Glomerular visceral epithelial cell (primary cell): ENCODE measurements around the gene PEX5L.
"Not testable (repeated sequence)": the region's sequence is repeated elsewhere in the genome, so short reads cannot be mapped to it uniquely, and the experiment has no call there.

Source experiments
- DNase-seq: peaks from one replicate; pipeline ENCODE4 v3.0.0-alpha.2; 2016; ENCODE audit errors: extremely low spot score

Gene PEX5L

DNA sequence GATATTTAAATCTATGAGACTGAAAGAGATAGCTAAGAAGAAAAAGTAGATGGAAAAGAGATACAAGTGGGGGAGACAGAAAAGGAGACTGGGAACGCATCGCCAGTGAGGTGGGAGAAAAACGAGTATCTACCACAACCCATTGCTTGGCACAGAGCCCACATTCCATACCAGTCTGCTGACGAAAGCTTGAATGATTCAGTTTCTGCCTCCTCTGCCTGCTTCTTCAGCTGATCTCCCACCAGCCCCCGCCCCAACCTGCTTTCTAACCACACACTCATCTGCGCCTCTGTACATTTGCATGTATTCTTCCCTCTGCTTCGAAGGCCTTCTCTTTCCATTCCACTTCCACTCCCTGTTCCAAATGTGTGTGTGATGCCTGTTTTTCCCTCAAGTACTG is 195.8 kb downstream of the PEX5L start:
- DNase-seq: peak; percentile 89

DNA sequence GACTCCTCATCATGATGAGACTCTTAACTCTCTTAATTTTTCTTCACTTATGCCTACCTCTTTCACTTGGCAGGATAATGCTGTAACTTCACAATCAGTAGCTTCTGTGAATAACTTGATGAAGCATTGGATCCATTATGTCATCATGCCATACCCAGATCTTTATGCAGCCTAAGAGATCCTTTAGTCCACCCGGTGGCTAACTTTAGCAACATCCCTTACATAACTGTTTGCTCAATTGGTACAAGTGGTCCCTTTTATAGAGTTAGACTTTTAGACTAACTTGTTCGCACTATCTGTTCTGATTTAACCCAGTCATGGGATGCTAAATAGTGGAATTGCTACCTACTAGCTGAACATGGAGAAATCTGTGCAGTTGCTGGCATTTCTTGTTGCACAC is 199.4 kb downstream of the PEX5L start:
- DNase-seq: peak; percentile 5

DNA sequence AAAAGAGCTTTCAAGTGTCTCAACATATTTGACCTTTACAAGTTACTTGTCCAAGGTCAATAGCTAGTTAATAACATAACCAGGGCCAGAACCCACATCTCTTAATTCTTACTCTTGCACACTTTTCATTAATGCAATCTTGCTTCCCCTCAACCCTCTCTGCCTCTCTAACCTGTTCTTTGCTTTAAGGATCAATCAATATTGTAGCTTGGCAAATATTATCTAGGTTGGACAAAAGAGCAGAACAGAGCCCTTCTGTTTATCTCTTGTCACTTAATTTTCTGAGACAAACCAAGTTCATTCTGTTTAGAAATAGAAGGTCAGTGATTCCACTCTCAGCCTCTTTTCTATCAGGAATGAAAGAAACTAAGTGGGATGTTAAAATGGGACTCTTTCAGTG is 203.4 kb downstream of the PEX5L start:
- no peak for DNase-seq

DNA sequence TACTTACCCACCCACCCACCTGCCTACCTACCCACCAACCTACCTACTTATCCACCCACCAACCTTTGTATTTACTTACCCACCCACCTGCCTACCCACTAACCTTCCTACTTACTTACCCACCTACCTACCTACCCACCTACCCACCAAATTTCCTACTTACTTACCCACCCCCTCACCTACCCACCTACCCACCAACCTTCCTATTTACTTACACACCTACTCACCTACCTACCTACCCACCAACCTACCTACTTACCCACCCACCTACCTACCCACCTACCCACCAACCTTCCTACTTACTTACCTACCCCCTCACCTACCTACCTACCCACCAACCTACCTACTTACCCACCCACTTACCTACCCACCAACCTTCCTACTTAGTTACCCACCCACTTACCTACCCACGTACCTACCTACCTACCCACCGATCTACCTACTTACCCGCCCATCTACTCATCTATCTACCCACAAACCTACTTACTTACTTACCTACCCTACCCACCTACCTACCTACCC is 204.3 kb downstream of the PEX5L start:
- no peak for DNase-seq

DNA sequence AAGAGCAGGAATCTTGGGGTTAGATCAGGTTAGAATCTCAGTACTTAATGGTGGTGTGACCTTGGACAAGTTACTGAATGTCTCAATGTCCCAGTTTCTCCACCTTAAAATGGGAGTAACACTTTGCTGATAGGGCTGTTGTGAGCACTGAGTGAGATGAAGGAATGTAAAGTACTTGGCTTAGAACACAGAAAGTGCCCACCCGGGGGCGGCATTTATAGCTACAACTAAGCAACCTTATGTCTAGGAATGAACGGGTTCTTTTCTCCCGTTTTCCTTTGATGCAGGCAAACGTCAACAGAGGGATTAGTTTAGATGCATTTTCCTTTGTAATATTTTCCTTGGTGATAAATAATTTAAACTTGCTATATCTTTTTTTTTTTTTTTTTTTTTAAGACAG is 207.3 kb downstream of the PEX5L start:
- no peak for DNase-seq

DNA sequence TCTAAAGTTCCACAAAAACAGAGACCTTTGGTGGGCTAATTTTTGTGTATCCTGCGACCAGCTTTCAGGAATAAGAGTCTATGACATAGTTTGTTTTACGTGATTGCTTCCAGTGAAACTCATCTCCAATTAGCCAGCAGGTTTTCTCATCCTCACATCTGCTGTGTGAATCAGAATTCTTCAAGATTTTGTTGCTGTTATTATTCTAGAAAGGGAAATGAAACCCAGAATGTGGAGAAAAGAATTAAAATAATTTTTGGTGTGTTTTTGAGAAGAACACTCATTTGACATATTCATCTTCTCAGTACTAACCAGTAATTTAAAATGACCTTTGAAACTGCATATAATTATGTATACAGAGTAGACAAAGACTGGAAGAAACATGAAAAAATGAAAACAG is 208.0 kb downstream of the PEX5L start:
- DNase-seq: no peak

DNA sequence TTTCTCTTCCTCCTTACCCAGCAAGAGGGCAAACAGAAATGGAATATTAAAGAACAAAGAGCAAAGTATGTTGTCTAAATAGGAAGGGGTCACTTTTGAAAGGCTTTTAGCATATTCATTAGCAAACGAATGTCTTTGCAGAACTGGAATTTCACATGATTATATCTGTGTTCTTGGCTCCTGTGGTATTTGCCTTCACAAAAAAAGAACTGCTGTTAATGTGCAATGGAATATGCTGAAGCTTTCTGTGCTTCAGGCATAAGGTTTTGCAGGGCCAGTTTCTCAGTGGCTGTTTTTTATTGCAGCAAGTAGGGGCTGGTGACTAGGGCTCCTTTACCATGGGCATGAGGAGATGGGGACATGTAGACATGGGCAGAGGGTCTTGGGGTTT is 210.5 kb downstream of the PEX5L start:
- DNase-seq: no peak

DNA sequence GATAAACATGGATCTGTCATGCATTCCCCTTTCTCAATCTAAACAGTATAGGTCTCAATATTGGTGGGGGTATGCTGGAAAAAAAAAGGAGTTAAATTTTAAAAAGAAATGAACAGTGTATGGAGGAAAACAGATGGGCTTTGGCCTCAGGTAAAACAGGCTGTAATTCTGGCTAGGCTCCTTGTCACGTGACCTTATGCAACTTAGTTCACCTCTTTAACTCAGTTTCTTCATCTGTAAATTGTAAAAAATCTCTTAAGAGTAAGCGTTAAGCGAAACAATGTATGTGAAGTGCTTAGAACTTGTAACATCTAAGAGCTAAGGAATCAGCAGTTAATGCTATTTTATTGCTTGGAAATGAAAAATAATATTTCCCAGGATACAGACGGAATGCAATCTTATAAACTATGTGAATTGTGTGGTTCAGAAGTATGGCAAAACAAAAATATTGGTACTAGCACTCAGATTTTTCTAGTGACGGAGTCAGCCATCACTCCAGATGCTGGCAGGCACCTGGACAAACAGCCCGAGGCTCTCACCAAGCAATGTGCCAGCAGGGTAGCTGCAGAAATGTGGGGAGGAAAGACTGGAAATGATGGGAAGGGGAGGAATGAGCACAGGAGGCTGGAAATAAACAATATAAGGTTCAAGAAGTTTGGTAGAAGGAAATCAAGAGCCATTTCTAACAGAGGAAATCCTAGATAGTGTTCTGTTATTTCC is 211.1 kb downstream of the PEX5L start:
- DNase-seq: no peak

DNA sequence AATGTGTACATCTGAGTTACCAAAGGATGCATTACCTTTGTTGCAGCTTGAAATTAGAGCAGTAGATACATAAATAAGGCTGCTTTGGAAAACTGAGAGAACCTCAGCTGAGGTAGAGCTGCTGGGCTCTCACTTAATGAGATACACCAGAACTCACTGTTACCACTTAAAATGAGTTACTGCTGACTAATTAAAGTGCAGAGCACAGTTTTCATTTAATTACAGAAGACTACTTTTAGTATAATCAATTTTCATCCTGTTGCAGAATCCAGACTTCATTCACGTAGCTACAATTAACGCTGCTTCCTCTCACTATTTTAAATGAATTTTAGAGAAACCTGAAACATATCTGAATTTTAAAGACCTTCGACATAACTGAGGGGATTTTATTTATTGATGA is 214.4 kb downstream of the PEX5L start:
- no peak for DNase-seq

DNA sequence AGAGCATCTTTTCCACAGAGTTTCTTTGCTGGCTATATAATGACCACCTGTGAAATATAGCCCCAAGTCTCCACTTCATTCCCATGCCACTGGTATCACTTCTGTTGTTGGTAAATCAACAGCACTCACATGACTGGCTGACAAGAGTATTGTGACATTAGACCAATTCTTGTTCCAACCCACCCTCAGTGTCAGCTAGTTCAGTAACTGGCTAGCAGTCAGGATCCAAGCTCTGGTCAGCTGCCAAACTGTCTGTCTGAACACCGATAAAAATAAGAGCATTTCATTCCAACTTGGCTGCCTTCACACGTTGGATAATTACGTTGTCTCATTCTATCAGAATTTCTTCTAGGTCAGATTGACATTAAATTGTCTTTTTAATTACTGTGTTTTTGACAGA is 217.4 kb downstream of the PEX5L start:
- no peak for DNase-seq

DNA sequence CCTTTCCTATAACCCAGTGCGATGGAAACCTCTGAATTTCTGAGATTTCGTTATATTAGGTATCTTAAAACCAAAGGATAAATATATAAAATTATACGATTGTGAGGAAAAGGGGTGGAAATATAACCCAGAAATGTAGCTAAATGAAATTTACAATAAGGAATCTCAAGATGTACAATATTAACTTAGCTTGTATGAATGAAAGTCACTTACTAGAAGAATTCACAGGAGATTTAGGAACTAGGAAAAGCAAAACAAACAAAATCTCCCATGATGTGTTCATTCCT is 224.7 kb downstream of the PEX5L start:
- DNase-seq: no peak

DNA sequence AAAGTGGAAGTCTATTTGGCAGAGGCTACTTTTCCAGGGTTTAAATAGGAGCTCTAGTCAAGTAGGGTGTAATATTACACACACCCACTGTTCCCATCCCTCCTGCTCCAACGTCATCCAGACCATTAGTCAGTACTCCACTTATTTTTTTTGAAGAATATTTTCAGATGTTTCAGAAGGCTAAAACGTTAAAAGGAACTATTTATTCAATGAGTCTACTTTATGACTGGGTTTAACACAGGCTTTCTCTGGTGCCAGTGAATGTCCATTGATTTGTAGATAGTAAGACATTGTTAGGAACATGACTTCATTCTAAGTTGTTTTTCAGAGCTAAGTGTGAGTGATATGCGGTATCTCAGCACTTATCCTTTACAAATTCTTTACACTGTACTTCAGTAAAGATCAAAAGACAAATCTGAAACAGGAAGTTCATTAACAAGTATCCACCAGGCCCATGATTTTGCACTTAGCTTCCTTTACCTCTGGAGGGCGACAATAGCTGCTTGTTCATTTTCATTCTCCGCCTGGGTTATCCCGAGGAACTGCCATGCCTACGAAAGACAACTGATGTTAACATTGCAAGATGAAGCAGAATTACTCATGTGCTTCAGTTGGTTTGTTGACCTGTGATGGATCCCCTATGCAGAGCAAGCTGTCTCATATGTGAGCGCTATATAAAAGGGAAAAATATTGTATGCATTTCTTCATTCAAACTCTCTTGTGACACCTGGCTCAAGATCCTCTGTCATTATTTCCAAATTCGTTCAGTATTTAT is 225.2 kb downstream of the PEX5L start:
- peak; percentile 70 for DNase-seq

DNA sequence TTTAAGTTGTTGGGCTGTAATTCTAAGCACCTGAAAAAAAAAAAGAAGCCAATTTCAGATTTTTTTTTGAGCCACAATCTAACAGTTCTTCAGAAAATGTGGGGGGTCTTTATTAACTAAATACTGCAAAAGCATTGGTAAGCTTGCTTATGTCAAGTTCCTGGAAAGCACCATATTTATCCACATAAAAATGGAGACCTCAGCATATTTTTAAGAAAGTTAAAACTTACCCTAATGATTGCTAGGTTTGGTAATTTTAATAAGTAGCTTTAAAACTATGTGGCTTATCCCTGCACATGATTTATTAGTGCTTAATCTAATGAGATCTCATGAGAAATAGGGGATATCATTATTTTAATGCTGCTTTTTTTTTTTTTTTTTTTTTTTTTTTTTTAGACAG is 227.1 kb downstream of the PEX5L start:
- no peak for DNase-seq

DNA sequence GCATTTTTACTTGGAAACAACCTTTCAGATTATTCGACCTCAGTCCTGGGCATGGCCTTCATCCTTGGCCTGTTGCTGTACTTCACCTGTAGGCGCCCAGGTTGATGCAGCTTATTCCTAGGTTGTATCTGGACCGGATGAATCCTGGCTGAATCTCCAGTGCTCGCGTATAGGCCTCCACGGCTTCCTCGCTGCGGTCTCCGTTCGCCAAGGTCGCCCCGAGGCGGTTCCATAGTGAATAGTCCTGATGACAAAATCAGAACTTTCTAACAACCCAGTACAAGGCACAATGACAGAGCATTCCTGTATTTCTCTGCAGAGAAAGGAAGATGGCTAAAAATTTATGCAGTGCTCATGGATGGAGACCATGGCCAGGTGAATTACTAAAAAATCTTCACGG is 229.1 kb downstream of the PEX5L start:
- DNase-seq: no peak

DNA sequence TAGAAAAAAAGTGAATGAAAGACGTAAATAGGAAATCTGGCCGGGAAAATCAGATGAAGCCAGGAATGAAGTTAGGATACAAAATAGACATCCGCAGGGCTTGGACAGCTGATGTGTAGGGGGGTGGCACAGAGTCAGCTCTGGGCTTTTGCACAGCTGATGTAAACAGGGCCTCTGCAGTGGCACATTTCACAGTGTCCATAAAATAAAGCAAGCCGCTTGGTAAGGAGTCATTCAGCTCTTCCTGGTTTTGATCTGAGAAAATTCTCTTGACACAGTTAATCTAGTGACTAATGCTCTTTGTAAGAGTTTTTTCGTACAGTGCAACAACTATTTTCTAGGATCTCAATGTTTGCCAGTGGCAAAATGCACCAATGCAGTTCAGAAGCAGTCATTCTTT is 230.6 kb downstream of the PEX5L start:
- DNase-seq: no peak

DNA sequence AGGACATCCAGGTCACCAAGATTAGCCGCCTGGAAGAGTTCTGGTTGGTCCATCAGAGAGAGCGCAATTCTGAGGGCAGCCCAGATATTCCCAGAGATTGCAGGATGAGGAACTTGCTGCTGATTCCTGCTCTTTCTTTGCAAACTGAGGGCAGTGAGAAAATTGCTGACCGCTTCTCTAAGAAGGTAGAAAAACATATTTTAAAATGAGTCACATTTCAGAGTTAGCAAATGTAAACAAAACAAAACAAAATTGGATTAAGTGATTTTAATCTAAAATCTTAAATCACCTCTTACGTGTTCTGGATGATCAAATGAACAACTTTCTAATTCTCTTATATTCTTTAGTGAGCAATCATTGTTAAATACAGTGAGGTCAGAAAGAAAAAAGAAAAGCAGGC is 234.9 kb downstream of the PEX5L start:
- no peak for DNase-seq

DNA sequence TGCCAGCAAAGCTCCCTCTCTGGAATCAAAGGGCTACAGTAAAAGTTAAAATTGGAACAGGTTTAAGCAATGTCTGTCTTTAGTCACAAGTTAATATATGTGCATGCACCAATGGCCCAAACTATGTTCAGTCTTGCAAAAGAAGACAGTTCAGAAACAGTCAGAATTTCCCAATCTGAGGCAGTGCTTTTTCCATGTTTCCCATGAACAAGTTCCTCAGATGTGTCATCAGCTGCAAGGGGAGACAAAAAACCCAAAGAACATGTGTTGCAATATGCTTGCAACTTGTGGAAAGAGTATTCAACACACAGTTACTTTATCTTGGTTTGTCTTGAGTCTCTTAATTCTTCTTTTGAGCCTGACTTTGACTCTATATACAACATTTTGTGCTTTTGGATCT is 235.5 kb downstream of the PEX5L start:
- peak; percentile 20 for DNase-seq

DNA sequence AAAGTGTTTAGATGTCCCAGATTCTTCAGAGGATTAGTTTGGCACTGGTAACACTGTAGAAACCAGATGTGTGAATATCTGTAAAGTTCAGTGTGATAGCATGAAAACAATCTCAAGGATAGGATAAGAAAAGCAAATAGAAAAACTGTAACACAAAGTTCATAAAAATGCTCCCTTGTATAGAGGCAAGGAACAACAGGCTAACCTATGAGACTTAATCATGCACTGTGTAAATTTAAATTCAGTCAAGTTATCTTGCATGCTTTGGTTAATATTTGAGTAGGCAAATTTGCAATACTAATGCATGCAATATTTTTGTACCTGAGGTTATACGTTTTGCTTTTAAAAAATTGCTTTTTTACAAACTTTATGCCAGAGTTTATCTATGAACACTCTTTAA is 239.5 kb downstream of the PEX5L start:
- DNase-seq: no peak

DNA sequence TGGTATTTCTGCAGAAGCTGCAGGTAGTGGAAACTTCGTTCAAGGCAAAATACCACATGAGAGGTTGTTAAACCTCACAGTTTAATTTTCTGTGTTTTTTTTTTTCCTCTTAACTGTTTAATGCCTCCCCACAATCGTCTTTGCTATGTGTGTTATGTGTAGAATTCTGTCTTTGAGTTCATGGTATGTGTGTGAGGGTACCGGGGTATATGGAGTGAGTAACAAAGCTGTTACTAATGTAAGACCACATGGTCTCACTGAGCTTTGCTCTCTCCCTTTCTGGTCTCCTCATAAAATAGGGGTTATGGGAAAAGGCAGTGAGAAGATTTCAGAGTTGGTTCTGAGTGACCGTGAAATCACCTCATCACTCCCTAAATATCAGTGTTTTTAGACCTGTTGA is 240.3 kb downstream of the PEX5L start:
- no peak for DNase-seq

DNA sequence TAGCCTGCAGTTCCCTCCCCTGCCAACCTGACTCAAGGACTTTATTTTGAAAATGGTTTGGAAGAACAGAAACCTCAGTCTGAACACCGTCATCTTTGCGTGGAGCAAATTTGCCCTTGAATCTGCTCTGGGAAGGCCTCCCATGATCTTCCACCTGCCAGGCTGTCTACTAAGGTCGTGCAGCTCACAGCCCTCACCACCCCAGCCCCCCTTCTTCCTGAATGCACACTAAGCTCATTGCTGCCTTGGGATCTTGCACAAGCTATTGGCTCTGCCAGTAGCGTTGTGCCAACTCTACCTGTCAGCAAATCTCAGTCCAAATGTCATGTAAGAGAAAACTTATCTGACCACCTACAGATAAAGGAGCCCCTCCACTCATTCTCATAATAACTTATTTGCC is 242.4 kb downstream of the PEX5L start:
- DNase-seq: no peak

DNA sequence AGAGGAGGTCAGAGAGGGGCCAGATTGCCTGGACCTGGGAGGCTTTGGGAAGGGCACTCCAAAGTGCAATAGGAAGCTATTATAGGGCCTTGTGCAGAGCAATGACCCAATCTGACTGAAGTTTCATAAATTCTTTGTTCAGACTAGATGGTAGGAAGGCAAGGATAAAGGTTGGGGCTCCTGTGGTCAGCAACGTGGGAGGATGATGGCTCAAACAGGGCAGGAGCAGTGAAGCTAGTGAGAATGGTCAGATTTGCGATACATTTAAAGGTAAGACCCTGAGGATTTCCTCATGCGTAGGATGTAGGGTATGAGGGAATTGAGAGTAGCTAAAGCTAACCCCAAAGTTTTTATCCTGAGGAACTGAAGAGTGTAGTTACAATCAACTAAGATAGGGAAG is 244.9 kb downstream of the PEX5L start:
- no peak for DNase-seq

DNA sequence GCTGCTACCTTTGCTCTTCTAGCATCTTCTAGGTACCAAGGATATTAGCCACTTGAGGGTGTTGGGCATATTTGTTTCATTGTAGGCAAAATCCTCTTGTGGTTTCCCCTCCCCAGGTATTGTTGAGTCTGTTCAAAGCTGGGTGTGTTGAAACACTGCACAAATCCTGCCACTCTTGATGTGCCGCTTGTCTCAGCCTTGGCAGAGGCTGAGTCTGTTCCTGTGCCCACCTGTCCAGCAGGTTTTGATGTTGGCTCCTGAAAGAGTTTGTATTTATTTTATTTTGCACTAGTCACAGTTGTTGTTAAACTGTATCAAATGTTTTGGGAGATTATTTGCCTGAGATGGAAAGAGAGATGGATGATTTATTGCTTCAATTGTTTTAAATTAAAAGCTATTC is 247.7 kb downstream of the PEX5L start:
- no peak for DNase-seq

DNA sequence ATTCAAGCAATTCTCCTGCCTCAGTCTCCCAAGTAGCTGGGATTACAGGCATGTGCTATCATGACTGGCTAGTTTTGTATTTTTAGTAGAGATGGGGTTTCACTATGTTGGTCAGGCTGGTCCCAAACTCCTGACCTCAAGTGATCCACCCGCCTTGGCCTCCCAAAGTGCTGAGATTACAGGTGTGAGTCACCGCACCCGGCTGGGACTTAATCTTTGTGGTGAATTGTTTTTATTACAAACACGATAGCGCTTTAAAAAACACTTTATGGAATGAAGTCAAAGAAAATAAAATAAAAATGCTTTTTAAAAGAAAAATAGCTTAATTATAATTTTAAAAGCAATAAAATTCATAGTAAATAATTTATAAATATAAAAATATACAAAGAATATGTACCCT is 253.9 kb downstream of the PEX5L start:
- not testable (repeated sequence) for DNase-seq
